Osteocyte (in vitro differentiated cells): Measurements from ENCODE around the gene MS4A3. TPM values are rescaled to one million over a fixed set of nuclear protein-coding genes. Genes with fewer than 3 reads are reported as not detected.
"Not testable (repeated sequence)": the region's sequence is repeated elsewhere in the genome, so short reads cannot be mapped to it uniquely, and the experiment has no call there.

ENCODE experiments used
- DNase-seq: peaks from one replicate; pipeline ENCODE4 v3.0.0; 2021; ENCODE audit warnings: mixed read lengths; ENCODE audit not compliant: unreplicated experiment; ENCODE audit errors: extremely low spot score
- H3K27ac Mint-ChIP-seq: one replicate; pipeline ENCODE4 v1.8.0; 2021; ENCODE audit warnings: mild to moderate bottlenecking, mixed read lengths; ENCODE audit not compliant: unreplicated experiment
- H3K27me3 Mint-ChIP-seq: one replicate; pipeline ENCODE4 v1.8.0; 2021; ENCODE audit warnings: mixed read lengths; ENCODE audit not compliant: unreplicated experiment
- H3K36me3 Mint-ChIP-seq: one replicate; pipeline ENCODE4 v1.8.0; 2021; ENCODE audit warnings: mixed read lengths; ENCODE audit not compliant: unreplicated experiment
- H3K4me1 Mint-ChIP-seq: one replicate; pipeline ENCODE4 v1.8.0; 2021; ENCODE audit warnings: mixed read lengths; ENCODE audit not compliant: unreplicated experiment
- H3K4me3 Mint-ChIP-seq: one replicate; pipeline ENCODE4 v1.8.0; 2021; ENCODE audit warnings: mild to moderate bottlenecking, moderate library complexity, mixed read lengths; ENCODE audit not compliant: unreplicated experiment
- H3K9me3 Mint-ChIP-seq: one replicate; pipeline ENCODE4 v1.8.0; 2021; ENCODE audit warnings: mixed read lengths; ENCODE audit not compliant: unreplicated experiment
- CTCF ChIP-seq: fragments of 200-600 bp; sonication (generic); IDR thresholded peaks from 2 replicates; pipeline ENCODE4 v1.5.0; 2021; ENCODE audit warnings: antibody characterized with exemption, mild to moderate bottlenecking, moderate library complexity
- long read RNA-seq: library from polyadenylated mRNA; unstranded; transcript quantifications from one replicate; pipeline ENCODE4 v2.0.0, GENCODE V29; 2021
- total RNA-seq: library from RNA; stranded (reverse); gene quantifications from 2 replicates; pipeline ENCODE4 v1.2.1, GENCODE V29; 2021

Gene MS4A3
- total RNA-seq = not detected in 2 replicates
- long read RNA-seq = 0 reads

- Mint-ChIP-seq H3K36me3 (no peaks in the 10 kb centered on the region), H3K9me3 (no peaks in the 10 kb centered on the region), H3K27ac (no peak within 1 kb of the TSS)
These were observed at the start of gene MS4A3 for GRCh38 chr11:60056349-60056969. MS4A3 (plus strand) TSS chr11:60056665; CDS start chr11:60061161, 4,496 bp downstream.

GRCh38 chr11:60016881-60017280 lies 39.6 kb upstream of the MS4A3 start, which contains the start of gene OOSP4B:
OOSP4B (plus strand) TSS chr11:60017181.
- H3K36me3 Mint-ChIP-seq = no peaks in the 10 kb centered on the region
- no peaks in the 10 kb centered on the region for H3K4me1 Mint-ChIP-seq
- H3K4me3 Mint-ChIP-seq = no peak within 1 kb of the TSS
- no peak for DNase-seq
- H3K27me3 Mint-ChIP-seq = no peaks in the 10 kb centered on the region
- TF ChIP-seq CTCF = no peak
- no peak within 1 kb of the TSS for H3K27ac Mint-ChIP-seq
- H3K9me3 Mint-ChIP-seq = peaks cover 10% of the 10 kb centered on the region

More at GRCh38 chr11:60056349-60056969, at the start of gene MS4A3:
- Mint-ChIP-seq H3K4me3 (no peak within 1 kb of the TSS), H3K27me3 (no peaks in the 10 kb centered on the region), H3K4me1 (no peaks in the 10 kb centered on the region)
- TF ChIP-seq CTCF = no peak
- DNase-seq = no peak

- no peak overlapping the region for H3K27ac Mint-ChIP-seq
- H3K4me1 Mint-ChIP-seq = no peaks in the 10 kb centered on the region
- no peak overlapping the region for H3K4me3 Mint-ChIP-seq
These were observed 38.4 kb upstream of the MS4A3 start for GRCh38 chr11:60018058-60018457.

GRCh38 chr11:60020376-60020775 lies 36.1 kb upstream of the MS4A3 start:
- not testable (repeated sequence) for H3K9me3 Mint-ChIP-seq, H3K36me3 Mint-ChIP-seq, H3K27ac Mint-ChIP-seq, DNase-seq, H3K4me3 Mint-ChIP-seq, H3K4me1 Mint-ChIP-seq, H3K27me3 Mint-ChIP-seq

More at GRCh38 chr11:60018058-60018457, 38.4 kb upstream of the MS4A3 start:
- Mint-ChIP-seq H3K9me3 (peaks cover 10% of the 10 kb centered on the region), H3K36me3 (no peaks in the 10 kb centered on the region), H3K27me3 (no peaks in the 10 kb centered on the region)
- DNase-seq = no peak
- no peak for TF ChIP-seq CTCF

- H3K4me1 Mint-ChIP-seq = no peaks in the 10 kb centered on the region
- TF ChIP-seq CTCF = no peak
- no peak for DNase-seq
- no peak overlapping the region for H3K4me3 Mint-ChIP-seq
- no peaks in the 10 kb centered on the region for H3K27me3 Mint-ChIP-seq
- no peaks in the 10 kb centered on the region for H3K36me3 Mint-ChIP-seq
- H3K27ac Mint-ChIP-seq = no peak overlapping the region
- no peaks in the 10 kb centered on the region for H3K9me3 Mint-ChIP-seq
These were observed 27.3 kb upstream of the MS4A3 start for GRCh38 chr11:60029015-60029632.
